ENCODE results near the gene UHRF1.

The UHRF1 gene

DNA sequence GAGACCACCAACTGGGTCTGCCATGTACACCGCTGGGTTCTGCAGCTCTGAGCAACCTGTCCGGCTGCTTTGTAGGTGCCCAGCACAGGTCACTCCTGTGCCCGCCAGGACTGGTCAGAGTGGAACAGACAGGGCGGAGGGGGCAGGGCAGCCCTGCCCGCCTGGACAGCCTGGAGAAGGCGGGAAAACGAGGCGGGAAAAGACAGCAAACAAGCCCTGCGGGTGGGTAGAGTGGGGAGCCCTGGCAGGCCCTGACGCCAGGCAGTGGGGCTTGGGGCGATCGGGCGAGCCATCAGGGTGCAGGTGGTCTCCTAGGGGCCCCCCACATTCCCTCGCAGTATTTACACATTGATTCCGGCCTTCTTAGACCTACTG is 533 bp upstream of the UHRF1 start:
- Histone ChIP-seq H2AFZ (ENCODE audit: low read length) (no peak overlapping the region), H3K4me1 (ENCODE audit: insufficient read depth, low read length, poor library complexity, severe bottlenecking) (peaks cover 31% of the 10 kb centered on the region)
- TF ChIP-seq, protein P1, sequence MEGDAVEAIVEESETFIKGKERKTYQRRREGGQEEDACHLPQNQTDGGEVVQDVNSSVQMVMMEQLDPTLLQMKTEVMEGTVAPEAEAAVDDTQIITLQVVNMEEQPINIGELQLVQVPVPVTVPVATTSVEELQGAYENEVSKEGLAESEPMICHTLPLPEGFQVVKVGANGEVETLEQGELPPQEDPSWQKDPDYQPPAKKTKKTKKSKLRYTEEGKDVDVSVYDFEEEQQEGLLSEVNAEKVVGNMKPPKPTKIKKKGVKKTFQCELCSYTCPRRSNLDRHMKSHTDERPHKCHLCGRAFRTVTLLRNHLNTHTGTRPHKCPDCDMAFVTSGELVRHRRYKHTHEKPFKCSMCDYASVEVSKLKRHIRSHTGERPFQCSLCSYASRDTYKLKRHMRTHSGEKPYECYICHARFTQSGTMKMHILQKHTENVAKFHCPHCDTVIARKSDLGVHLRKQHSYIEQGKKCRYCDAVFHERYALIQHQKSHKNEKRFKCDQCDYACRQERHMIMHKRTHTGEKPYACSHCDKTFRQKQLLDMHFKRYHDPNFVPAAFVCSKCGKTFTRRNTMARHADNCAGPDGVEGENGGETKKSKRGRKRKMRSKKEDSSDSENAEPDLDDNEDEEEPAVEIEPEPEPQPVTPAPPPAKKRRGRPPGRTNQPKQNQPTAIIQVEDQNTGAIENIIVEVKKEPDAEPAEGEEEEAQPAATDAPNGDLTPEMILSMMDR (conservative IDR thresholded peaks at IDR 0.05; ENCODE audit: low read length), result no peak
- no peak for TF ChIP-seq EZH2phosphoT487 (IDR thresholded peaks at IDR 0.05; ENCODE audit: borderline replicate concordance)

DNA sequence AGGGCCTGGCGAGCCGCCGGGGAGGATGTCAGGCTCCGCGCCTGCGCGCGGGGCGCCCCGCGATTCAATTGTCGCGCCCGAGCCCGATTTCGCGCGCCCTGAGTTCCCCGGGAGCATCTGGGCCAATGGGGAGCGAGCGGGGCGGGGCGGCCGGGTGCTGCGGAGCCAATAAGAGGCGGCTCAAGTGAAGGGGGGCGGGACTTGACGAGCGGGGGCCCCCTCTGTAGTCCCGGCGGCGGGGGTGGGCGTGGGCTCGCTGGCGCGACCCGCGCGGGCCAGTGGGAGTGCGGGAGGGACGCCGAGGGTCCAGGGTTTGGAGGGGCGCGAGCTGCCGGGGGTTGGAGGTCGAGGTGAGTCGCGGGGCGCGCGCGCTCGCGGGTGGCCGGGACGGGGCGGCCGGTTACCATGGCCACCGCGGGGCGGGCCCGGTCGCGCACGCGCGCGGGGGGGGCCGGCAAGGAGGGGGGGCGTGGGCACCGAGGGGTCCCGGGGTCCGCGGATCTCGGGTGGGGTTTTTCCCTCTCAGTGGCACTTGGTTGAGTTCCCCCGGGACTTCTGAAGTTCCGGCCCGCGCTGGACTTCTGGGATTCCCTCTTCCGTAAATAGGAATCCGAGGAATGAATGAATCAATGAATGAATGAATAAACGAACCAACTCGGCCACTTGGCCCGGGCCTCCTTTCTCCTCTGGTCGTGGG is 744 bp downstream of the UHRF1 start:
- peaks cover 27% of the 10 kb centered on the region for H4K20me1 ChIP-seq (ENCODE audit: insufficient read depth, low read length, poor library complexity, severe bottlenecking)
- no peaks in the 10 kb centered on the region for H3K27me3 ChIP-seq (ENCODE audit: insufficient read depth, low read length, poor library complexity, severe bottlenecking)
- peaks cover 19% of the 10 kb centered on the region; the same call in 1 of the 2 replicates for H3K36me3 ChIP-seq (ENCODE audit: insufficient read depth, low read length)
- peak overlapping the region; percentile 98 for H3K9ac ChIP-seq (ENCODE audit: low read depth, low read length, poor library complexity, severe bottlenecking)
- H3K79me2 ChIP-seq (ENCODE audit: insufficient read depth, low read length), result peaks cover 63% of the 10 kb centered on the region
- H3K4me1 ChIP-seq (ENCODE audit: insufficient read depth, low read length, poor library complexity, severe bottlenecking), result peaks cover 39% of the 10 kb centered on the region
- H3K9me2 ChIP-seq (replicated peaks; ENCODE audit: low read depth, low read length), result no peaks in the 10 kb centered on the region
- H3K4me2 ChIP-seq (ENCODE audit: low read depth, low read length, poor library complexity, severe bottlenecking), result peak overlapping the region; percentile 99
- H2AFZ ChIP-seq (ENCODE audit: low read length), result peak overlapping the region; percentile 84
- H3F3A ChIP-seq (ENCODE audit: low read depth), result peaks cover 5% of the 10 kb centered on the region
- TF ChIP-seq EZH2phosphoT487 (IDR thresholded peaks at IDR 0.05; ENCODE audit: borderline replicate concordance), result no peak
- TF ChIP-seq, protein P1 (conservative IDR thresholded peaks at IDR 0.05; ENCODE audit: low read length), result no peak
- H3K9me3 ChIP-seq (ENCODE audit: insufficient read depth, low read depth, low read length), result no peaks in the 10 kb centered on the region
- peak overlapping the region; percentile 97 for H3K4me3 ChIP-seq (ENCODE audit: low read length, poor library complexity, severe bottlenecking)

More for the DNA sequence above, 533 bp upstream of the UHRF1 start:
- peak overlapping the region; percentile 97 for H3K4me3 ChIP-seq (ENCODE audit: low read length, poor library complexity, severe bottlenecking)
- H3K36me3 ChIP-seq (ENCODE audit: insufficient read depth, low read length), result peaks cover 13% of the 10 kb centered on the region; the same call in 1 of the 2 replicates
- H4K20me1 ChIP-seq (ENCODE audit: insufficient read depth, low read length, poor library complexity, severe bottlenecking), result peaks cover 15% of the 10 kb centered on the region
- peak overlapping the region; percentile 65 for H3K4me2 ChIP-seq (ENCODE audit: low read depth, low read length, poor library complexity, severe bottlenecking)
- peaks cover 50% of the 10 kb centered on the region for H3K79me2 ChIP-seq (ENCODE audit: insufficient read depth, low read length)
- H3K9me3 ChIP-seq (ENCODE audit: insufficient read depth, low read depth, low read length), result no peaks in the 10 kb centered on the region
- H3K9ac ChIP-seq (ENCODE audit: low read depth, low read length, poor library complexity, severe bottlenecking), result peak overlapping the region; percentile 98
- H3K9me2 ChIP-seq (replicated peaks; ENCODE audit: low read depth, low read length), result no peaks in the 10 kb centered on the region
- peaks cover 5% of the 10 kb centered on the region for H3F3A ChIP-seq (ENCODE audit: low read depth)
- no peaks in the 10 kb centered on the region for H3K27me3 ChIP-seq (ENCODE audit: insufficient read depth, low read length, poor library complexity, severe bottlenecking)

DNA sequence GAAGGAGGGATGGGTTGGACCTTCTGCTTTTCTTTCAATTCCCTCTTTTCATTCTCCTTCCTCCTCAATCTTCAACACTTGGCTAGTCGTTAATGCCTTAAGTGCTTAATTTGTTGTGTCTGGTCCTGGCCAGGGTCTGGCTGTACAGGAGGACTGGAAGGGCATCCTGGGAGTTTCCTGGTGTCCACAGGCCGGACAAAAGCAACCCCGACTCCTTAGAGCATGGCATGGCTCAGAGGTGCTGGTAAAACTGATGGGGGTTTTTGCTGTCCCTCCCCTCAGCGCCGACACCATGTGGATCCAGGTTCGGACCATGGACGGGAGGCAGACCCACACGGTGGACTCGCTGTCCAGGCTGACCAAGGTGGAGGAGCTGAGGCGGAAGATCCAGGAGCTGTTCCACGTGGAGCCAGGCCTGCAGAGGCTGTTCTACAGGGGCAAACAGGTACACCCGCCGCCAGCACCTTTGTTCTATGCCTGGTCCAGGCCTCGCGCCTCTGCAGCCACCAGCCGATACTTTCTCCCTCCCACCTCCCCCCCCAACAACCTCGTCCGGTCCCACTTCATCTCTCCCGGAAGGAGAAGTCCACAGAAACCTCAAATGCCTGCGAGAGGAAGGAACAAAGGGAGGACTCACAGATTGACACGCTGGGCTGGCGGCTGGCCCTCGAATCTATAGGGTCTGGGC is 1.4 kb downstream of the UHRF1 start:
- Histone ChIP-seq H3K9me3 (ENCODE audit: insufficient read depth, low read depth, low read length) (no peaks in the 10 kb centered on the region), H3K36me3 (ENCODE audit: insufficient read depth, low read length) (peaks cover 19% of the 10 kb centered on the region; the same call in 1 of the 2 replicates), H3K27me3 (ENCODE audit: insufficient read depth, low read length, poor library complexity, severe bottlenecking) (no peaks in the 10 kb centered on the region), H3F3A (ENCODE audit: low read depth) (peaks cover 5% of the 10 kb centered on the region), H2AFZ (ENCODE audit: low read length) (peak overlapping the region; percentile 36), H3K4me3 (ENCODE audit: low read length, poor library complexity, severe bottlenecking) (peak overlapping the region; percentile 97), H3K79me2 (ENCODE audit: insufficient read depth, low read length) (peaks cover 70% of the 10 kb centered on the region), H3K4me2 (ENCODE audit: low read depth, low read length, poor library complexity, severe bottlenecking) (peak overlapping the region; percentile 99), H3K4me1 (ENCODE audit: insufficient read depth, low read length, poor library complexity, severe bottlenecking) (peaks cover 45% of the 10 kb centered on the region), H4K20me1 (ENCODE audit: insufficient read depth, low read length, poor library complexity, severe bottlenecking) (peaks cover 34% of the 10 kb centered on the region), H3K9me2 (replicated peaks; ENCODE audit: low read depth, low read length) (no peaks in the 10 kb centered on the region), H3K9ac (ENCODE audit: low read depth, low read length, poor library complexity, severe bottlenecking) (peak overlapping the region; percentile 98)
- TF ChIP-seq, protein P1 (conservative IDR thresholded peaks at IDR 0.05; ENCODE audit: low read length), result no peak
- no peak for TF ChIP-seq EZH2phosphoT487 (IDR thresholded peaks at IDR 0.05; ENCODE audit: borderline replicate concordance)
